IPS DF 6.9 (cell line): ENCODE measurements around the gene SC5D.

Source experiments
- DNase-seq: peaks from one replicate; pipeline ENCODE4 v3.0.0-alpha.2; 2013; ENCODE audit warnings: low read depth, low spot score
- H3K27ac ChIP-seq: one replicate; pipeline ENCODE4 v1.5.1; 2013; ENCODE audit warnings: low read length, control low read depth
- H3K27me3 ChIP-seq: 2 replicates; pipeline ENCODE4 v1.6.1; 2013; ENCODE audit warnings: mild to moderate bottlenecking, low read length; ENCODE audit not compliant: control insufficient read depth, insufficient read depth
- H3K36me3 ChIP-seq: 2 replicates; pipeline ENCODE4 v1.6.1; 2013; ENCODE audit warnings: low read length; ENCODE audit not compliant: control insufficient read depth, insufficient read depth
- H3K4me1 ChIP-seq: 2 replicates; pipeline ENCODE4 v1.6.1; 2013; ENCODE audit warnings: low read length; ENCODE audit not compliant: control insufficient read depth, insufficient read depth
- H3K4me3 ChIP-seq: 2 replicates; pipeline ENCODE4 v1.5.1; 2013; ENCODE audit warnings: mild to moderate bottlenecking, low read length
- H3K9me3 ChIP-seq: 2 replicates; pipeline ENCODE4 v1.6.1; 2013; ENCODE audit warnings: low read length, inconsistent platforms; ENCODE audit not compliant: control insufficient read depth, insufficient read depth
- WGBS: extraction: QIAGEN DNeasy Blood & Tissue Kit; methylation state at CpG from one replicate; pipeline ENCODE4 v1.1.7; 2013; ENCODE audit warnings: mixed read lengths, missing lambda C conversion rate; ENCODE audit not compliant: insufficient read length, insufficient coverage; 5-methylcytosine and 5-hydroxymethylcytosine counted together

SC5D gene

DNA sequence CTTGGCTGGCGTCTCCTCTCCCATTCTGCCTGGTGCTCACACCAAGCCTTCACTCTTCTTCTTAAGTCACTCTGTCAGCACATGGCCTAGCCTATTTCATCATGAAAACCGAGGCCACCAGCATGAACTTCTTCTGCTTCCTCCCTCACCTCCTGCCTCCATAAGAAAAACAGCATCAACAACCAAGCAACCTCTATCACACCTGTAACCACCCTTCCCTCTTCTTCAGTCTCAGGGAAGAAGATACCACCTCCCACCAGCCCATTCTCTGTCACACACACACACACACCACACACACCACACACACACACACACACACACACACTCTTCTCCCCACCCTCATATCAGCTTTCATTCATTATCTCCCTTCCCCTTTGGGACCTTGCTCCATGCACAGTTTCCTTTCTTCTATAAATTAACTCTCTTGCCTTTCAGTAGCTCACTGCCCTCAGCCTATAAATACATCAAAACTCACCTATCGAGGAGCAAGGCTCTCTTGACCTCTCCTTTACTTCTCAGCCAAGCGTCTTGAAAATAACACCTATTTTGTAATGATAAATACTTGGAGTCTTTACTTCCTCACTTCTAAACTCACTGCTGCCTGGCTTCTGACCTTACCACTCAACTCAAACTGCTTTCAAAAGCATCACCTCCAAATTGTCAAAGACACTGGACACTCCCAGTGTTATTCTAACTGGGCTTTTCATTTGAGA, 36.6 kb downstream of the SC5D start:
- no peak for DNase-seq
- WGBS: no CpG with 5 or more reads among the region's 4 CpGs
- Histone ChIP-seq H3K36me3 (no peaks in the 10 kb centered on the region), H3K9me3 (no peaks in the 10 kb centered on the region), H3K27me3 (no peaks in the 10 kb centered on the region), H3K4me1 (no peaks in the 10 kb centered on the region), H3K27ac (no peak overlapping the region), H3K4me3 (no peak overlapping the region)

DNA sequence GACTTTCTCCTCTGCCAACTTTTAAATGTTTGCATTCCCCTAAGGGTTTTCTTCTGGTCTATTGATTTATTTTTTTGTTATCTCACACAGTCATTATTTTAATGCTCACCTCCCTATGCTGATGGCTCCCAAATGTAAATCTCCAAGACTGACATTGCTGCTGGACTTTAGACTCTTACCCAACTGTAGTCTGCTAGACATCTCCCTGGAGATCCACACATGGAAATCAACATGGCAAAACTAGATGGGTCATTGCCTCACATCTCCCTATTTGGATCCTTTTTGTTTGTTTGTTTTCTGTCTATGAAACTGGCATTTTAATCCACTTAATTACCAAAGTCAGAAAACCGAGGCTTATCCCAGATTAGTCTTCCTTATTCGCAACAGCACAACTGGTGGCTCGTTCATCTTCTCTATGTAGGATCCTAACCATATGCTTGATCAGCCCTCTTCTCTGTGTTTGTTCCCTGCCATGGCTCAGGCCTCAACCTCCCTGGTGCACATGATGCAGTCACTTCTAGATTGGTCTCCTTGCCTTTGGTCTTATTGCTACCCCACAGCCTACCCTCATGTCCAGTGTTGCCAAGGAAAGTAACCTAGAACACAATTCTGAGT, 37.3 kb downstream of the SC5D start:
- no peak overlapping the region for H3K27ac ChIP-seq
- no peak overlapping the region for H3K4me3 ChIP-seq
- WGBS: no CpG with 5 or more reads among the region's 3 CpGs
- H3K9me3 ChIP-seq: no peaks in the 10 kb centered on the region
- no peak for DNase-seq
- H3K36me3 ChIP-seq: no peaks in the 10 kb centered on the region
- no peaks in the 10 kb centered on the region for H3K27me3 ChIP-seq
- H3K4me1 ChIP-seq: no peaks in the 10 kb centered on the region

DNA sequence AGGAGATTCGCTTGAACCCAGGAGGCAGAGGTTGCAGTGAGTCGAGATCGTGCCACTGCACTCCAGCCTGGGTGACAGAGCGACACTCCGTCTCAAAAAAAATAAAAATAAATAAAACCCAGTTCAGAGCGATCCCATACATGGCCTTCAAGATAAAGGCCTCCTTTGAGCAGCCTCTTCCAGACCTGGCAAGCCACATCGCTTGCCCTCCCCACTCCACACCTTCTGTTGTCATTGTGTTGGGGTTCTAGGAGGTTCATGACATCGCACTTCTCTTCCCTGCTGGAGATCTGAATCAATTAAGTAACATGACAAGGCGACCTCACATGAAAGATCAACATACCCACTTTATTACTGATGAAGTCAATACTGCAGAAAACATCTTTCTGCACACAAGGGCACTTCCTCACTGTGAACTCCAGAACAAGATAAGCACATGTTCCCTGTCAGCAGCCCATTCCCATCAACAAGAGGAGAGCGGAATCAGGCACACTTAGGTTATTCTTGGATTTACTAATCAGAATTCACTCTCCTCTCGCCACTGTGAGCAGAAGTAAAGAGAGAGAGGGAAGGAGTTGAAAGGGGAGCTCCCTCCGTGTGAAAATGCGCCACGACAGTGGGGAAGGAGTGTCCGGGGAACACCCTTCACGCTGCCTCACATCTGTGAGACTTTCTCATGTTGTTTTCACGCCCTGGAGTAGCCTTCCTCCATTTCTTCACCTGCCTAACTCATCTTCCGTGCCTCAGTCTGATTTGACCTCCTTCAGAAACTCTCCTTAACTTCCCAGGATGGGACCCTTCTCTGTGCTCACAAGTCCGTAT, 38.3 kb downstream of the SC5D start:
- Histone ChIP-seq H3K4me3 (no peak overlapping the region), H3K36me3 (no peaks in the 10 kb centered on the region), H3K4me1 (no peaks in the 10 kb centered on the region), H3K9me3 (no peaks in the 10 kb centered on the region), H3K27me3 (no peaks in the 10 kb centered on the region), H3K27ac (no peak overlapping the region)
- DNase-seq: no peak
- no CpG with 5 or more reads among the region's 19 CpGs for WGBS

DNA sequence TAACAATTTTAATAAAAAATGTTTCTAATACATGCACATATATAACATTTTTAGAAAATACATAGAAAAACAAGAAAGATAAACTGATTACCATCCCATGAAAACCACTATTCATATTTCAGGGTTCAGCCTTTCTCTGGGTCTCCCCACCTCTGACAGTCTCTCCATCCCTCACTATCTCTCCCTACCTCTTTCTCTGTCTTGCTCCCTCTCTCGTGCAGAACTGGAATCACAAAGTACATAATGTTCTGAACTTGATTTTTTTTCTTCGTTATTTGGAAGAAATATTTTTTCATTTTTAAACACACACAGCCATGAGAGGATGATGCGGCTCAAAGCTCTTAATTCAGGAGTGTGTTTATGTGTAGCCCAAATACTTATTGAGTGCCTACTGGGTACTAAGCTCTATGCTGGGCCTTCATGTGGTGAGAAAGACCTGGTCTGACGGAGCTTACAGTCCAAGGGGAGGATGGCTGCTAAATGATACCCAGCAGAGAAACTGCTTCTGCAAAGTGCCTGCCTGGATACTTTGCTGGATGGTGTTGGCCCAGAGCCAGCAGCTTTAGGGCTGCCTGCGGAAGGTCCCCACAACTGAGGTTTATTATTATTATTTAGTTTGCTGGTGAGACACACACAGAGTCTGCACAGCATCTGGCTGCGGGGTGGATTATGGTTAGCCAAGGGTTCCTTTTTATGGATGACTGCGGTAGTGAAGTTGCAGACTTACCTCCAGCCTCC, 42.6 kb downstream of the SC5D start:
- H3K27me3 ChIP-seq: no peaks in the 10 kb centered on the region
- H3K36me3 ChIP-seq: no peaks in the 10 kb centered on the region
- WGBS: no CpG with 5 or more reads among the region's 7 CpGs
- H3K4me3 ChIP-seq: no peak overlapping the region
- no peaks in the 10 kb centered on the region for H3K9me3 ChIP-seq
- no peak overlapping the region for H3K27ac ChIP-seq
- no peaks in the 10 kb centered on the region for H3K4me1 ChIP-seq
- no peak for DNase-seq

DNA sequence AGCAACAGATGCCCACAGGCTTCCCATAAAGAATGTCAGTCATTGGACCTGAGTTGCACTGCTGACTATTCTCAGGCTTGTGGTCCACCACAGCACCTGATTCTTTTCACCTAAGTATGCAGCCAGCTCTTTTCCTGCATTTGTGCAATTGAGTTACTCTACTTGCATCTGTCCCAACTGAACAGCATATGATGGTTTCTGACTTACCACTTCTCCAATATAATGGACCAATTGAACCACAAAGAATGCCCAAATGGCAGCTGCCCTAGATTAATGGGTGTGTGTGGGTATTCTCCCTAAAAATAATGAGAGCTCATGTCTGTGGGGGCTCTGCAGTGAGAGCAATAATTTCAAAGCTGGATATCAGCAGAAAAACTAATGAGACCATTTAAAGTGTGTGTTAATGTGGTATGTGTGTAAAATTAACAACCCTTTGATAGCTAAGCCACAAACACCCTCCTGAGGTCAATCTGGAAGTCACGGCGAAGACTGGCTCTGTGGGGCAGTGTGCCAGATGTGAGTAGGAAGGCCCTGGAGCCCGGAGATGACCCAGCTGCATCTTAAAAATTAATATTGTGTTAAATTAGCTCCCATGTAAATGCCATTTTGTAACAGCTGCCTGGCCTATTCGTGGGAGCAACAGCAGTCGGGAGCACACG, 43.8 kb downstream of the SC5D start:
- H3K27ac ChIP-seq: no peak overlapping the region
- H3K4me3 ChIP-seq: no peak overlapping the region
- no peaks in the 10 kb centered on the region for H3K36me3 ChIP-seq
- no peak for DNase-seq
- no peaks in the 10 kb centered on the region for H3K9me3 ChIP-seq
- H3K4me1 ChIP-seq: no peaks in the 10 kb centered on the region
- WGBS: no CpG with 5 or more reads among the region's 6 CpGs
- H3K27me3 ChIP-seq: no peaks in the 10 kb centered on the region

DNA sequence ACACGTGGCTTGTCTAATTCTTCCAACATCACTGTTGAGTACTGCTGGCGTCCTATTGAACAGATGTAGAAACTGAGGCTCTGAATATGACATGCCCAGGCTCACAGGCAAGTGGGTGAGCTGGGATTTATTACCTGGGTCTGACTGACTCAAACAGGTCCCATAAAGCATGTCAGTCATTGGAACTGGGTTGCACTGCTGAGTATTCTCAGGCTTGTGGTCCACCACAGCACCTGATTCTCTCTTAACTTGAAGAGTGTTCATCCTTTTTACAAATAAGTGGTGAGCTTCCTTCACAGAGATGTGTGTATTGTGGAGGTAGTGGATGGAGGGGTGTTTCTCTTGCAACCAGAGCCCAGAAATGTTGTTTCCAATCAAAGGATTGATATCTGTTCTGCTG, 44.5 kb downstream of the SC5D start:
- DNase-seq: no peak
- WGBS: no CpG with 5 or more reads among the region's 2 CpGs
- no peaks in the 10 kb centered on the region for H3K27me3 ChIP-seq
- no peaks in the 10 kb centered on the region for H3K9me3 ChIP-seq
- no peak overlapping the region for H3K27ac ChIP-seq
- H3K36me3 ChIP-seq: no peaks in the 10 kb centered on the region
- no peak overlapping the region for H3K4me3 ChIP-seq
- no peaks in the 10 kb centered on the region for H3K4me1 ChIP-seq

DNA sequence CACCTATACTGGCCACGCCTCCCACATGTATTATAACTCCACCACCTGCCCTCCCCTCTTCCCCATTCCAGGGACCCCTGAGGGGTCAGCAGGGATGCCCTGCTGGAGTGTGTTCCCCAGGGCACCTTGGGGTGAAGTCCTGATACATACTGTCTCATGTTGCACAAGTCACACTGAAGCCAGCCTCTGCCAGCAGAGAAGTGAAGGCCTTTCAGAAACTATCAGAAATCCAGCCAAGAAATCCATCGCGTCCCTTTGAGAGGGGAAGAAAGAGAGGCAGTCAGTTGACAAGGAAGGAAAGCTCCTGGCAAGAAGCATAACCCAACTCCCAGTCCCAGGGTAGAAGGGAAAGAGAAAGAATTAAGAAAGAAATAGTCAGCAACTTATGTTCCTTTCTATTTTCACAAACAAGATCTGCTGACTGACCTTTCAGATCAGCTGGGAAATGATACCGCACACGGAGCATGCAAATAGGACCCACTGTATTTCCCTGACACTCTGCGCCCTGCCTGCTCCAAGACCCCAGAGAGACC, 45.2 kb downstream of the SC5D start:
- Histone ChIP-seq H3K27ac (no peak overlapping the region), H3K9me3 (no peaks in the 10 kb centered on the region), H3K4me1 (no peaks in the 10 kb centered on the region), H3K27me3 (no peaks in the 10 kb centered on the region), H3K4me3 (no peak overlapping the region), H3K36me3 (no peaks in the 10 kb centered on the region)
- no CpG with 5 or more reads among the region's 6 CpGs for WGBS
- DNase-seq: no peak

DNA sequence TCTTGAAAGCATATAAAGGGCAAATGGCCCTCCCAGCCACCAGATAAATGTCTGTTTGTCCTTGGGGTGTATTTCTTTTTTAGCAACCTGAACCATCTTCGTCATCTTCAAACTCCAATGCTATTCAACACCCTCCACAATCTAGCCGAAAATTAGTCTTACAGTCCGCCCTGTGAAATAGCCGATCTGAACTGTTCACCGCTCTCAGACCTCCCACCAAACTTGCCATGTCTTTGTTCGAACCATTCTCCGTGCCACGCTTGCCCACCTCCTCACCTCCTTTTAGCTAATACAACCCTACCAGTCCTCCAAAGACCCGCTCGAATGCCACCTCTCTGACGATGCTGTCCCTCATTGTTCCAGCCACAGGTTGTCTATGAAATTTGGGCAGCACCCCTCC, 46.0 kb downstream of the SC5D start:
- Histone ChIP-seq H3K27me3 (no peaks in the 10 kb centered on the region), H3K4me1 (no peaks in the 10 kb centered on the region), H3K4me3 (no peak overlapping the region), H3K27ac (no peak overlapping the region), H3K9me3 (no peaks in the 10 kb centered on the region), H3K36me3 (no peaks in the 10 kb centered on the region)
- DNase-seq: no peak
- no CpG with 5 or more reads among the region's 11 CpGs for WGBS

DNA sequence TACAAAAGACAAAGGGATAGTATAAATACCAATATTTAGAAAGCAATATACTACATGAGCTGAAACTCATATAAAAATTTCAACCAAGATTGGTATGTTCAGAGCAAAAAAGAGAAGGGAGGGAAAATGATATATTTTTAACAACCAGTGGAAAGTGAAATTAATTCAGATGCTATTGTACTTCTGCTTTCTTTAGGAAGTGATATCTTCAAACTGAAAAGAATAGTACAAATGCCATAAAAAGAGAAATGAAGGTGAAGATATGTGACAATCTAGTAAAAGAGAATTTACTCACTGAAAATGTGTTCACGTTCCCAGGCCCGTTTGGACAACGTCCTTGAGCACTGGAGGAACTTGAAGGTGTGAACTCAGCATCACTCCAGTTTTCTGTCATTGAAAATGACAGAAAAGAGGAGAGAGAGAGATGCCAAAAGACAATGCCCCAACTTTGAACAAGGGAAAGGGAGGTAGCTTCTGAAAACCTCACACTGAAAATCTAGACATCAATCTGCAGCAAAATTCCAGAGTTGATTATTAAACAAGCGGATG, 47.5 kb downstream of the SC5D start:
- no peaks in the 10 kb centered on the region for H3K36me3 ChIP-seq
- no peaks in the 10 kb centered on the region for H3K4me1 ChIP-seq
- no CpG with 5 or more reads among the region's 4 CpGs for WGBS
- H3K9me3 ChIP-seq: no peaks in the 10 kb centered on the region
- H3K27me3 ChIP-seq: no peaks in the 10 kb centered on the region
- H3K27ac ChIP-seq: no peak overlapping the region
- H3K4me3 ChIP-seq: no peak overlapping the region
- DNase-seq: no peak
